Effector memory CD8-positive, alpha-beta T cell (primary cell): Measurements from ENCODE around the gene PHEX.

Source experiments
- ATAC-seq: fragments of 150-1000 bp; cut with Tn5 transposase; replicated peaks from 2 replicates; pipeline ENCODE4 v1.10.0; 2021; ENCODE audit warnings: mild to moderate bottlenecking, moderate library complexity
- DNase-seq, 3 experiments: peaks; one replicate each; pipeline ENCODE4 v3.0.0; 2021
- H3K27ac Mint-ChIP-seq, 2 donors: one replicate each; pipeline ENCODE4 v1.8.0; 2022; ENCODE audit warnings: mild to moderate bottlenecking in 2 of 2, mixed read lengths in 2 of 2, moderate library complexity in 2 of 2
- H3K27me3 Mint-ChIP-seq, 2 donors: one replicate each; pipeline ENCODE4 v1.8.0; 2022; ENCODE audit warnings: mixed read lengths in 2 of 2
- H3K36me3 Mint-ChIP-seq: one replicate; pipeline ENCODE4 v1.8.0; 2022; ENCODE audit warnings: mild to moderate bottlenecking, moderate library complexity, mixed read lengths; ENCODE audit not compliant: insufficient read depth
- H3K4me1 Mint-ChIP-seq, 2 donors: one replicate each; pipeline ENCODE4 v1.8.0; 2022; ENCODE audit warnings: low read depth in 2 of 2, mixed read lengths in 2 of 2
- H3K4me3 Mint-ChIP-seq, 2 donors: one replicate each; pipeline ENCODE4 v1.8.0; 2022; ENCODE audit warnings: mild to moderate bottlenecking in 2 of 2, mixed read lengths in 2 of 2, moderate library complexity in 2 of 2
- H3K9me3 Mint-ChIP-seq, 2 donors: one replicate each; pipeline ENCODE4 v1.8.0; 2022; ENCODE audit warnings: mixed read lengths in 2 of 2

The PHEX gene

GRCh38 chrX:22024577-22024976 is 7.5 kb upstream of the PHEX start:
- ATAC-seq (no peak), DNase-seq (no peak)
- Mint-ChIP-seq H3K4me1 (no peaks in the 10 kb centered on the region), H3K36me3 (no peaks in the 10 kb centered on the region), H3K4me3 (no peak overlapping the region), H3K27ac (no peak overlapping the region), H3K27me3 (no peaks in the 10 kb centered on the region), H3K9me3 (no peaks in the 10 kb centered on the region)

- Mint-ChIP-seq H3K27me3 (no peaks in the 10 kb centered on the region), H3K4me1 (no peaks in the 10 kb centered on the region), H3K36me3 (no peaks in the 10 kb centered on the region), H3K4me3 (no peak overlapping the region), H3K9me3 (no peaks in the 10 kb centered on the region), H3K27ac (no peak overlapping the region)
- DNase-seq (no peak), ATAC-seq (no peak)
These were observed 6.4 kb upstream of the PHEX start for GRCh38 chrX:22025751-22026150.

- no peaks in the 10 kb centered on the region for H3K27me3 Mint-ChIP-seq
- ATAC-seq (no peak), DNase-seq (no peak)
- H3K27ac Mint-ChIP-seq = no peak overlapping the region
- no peaks in the 10 kb centered on the region for H3K4me1 Mint-ChIP-seq
- H3K36me3 Mint-ChIP-seq = no peaks in the 10 kb centered on the region
- H3K4me3 Mint-ChIP-seq = no peak overlapping the region
- no peaks in the 10 kb centered on the region for H3K9me3 Mint-ChIP-seq
These were observed 5.4 kb upstream of the PHEX start for GRCh38 chrX:22026731-22027130.

GRCh38 chrX:22032506-22032905 is 381 bp downstream of the PHEX start:
- DNase-seq (no peak), ATAC-seq (no peak)
- no peak overlapping the region for H3K27ac Mint-ChIP-seq
- no peaks in the 10 kb centered on the region for H3K36me3 Mint-ChIP-seq
- H3K27me3 Mint-ChIP-seq = no peaks in the 10 kb centered on the region
- H3K4me3 Mint-ChIP-seq = no peak overlapping the region
- H3K4me1 Mint-ChIP-seq = no peaks in the 10 kb centered on the region
- H3K9me3 Mint-ChIP-seq = no peaks in the 10 kb centered on the region

- no peak overlapping the region for H3K27ac Mint-ChIP-seq
- H3K9me3 Mint-ChIP-seq = no peaks in the 10 kb centered on the region
- no peak overlapping the region for H3K4me3 Mint-ChIP-seq
- DNase-seq (no peak), ATAC-seq (no peak)
- H3K27me3 Mint-ChIP-seq = no peaks in the 10 kb centered on the region
- no peaks in the 10 kb centered on the region for H3K4me1 Mint-ChIP-seq
- no peaks in the 10 kb centered on the region for H3K36me3 Mint-ChIP-seq
These were observed 1.7 kb downstream of the PHEX start for GRCh38 chrX:22033818-22034217.

- no peaks in the 10 kb centered on the region for H3K9me3 Mint-ChIP-seq
- no peak overlapping the region for H3K27ac Mint-ChIP-seq
- DNase-seq = no peak
- no peaks in the 10 kb centered on the region for H3K27me3 Mint-ChIP-seq
- no peak overlapping the region for H3K4me3 Mint-ChIP-seq
- H3K36me3 Mint-ChIP-seq = no peaks in the 10 kb centered on the region
- ATAC-seq = no peak
- H3K4me1 Mint-ChIP-seq = no peaks in the 10 kb centered on the region
These were observed 3.1 kb downstream of the PHEX start for GRCh38 chrX:22035236-22035635.

- H3K36me3 Mint-ChIP-seq = no peaks in the 10 kb centered on the region
- DNase-seq = no peak
- no peaks in the 10 kb centered on the region for H3K4me1 Mint-ChIP-seq
- no peak overlapping the region for H3K4me3 Mint-ChIP-seq
- ATAC-seq = no peak
- no peak overlapping the region for H3K27ac Mint-ChIP-seq
- H3K9me3 Mint-ChIP-seq = no peaks in the 10 kb centered on the region
- H3K27me3 Mint-ChIP-seq = no peaks in the 10 kb centered on the region
These were observed 5.1 kb downstream of the PHEX start for GRCh38 chrX:22037225-22037624.

- DNase-seq (no peak), ATAC-seq (no peak)
- no peak overlapping the region for H3K4me3 Mint-ChIP-seq
- H3K9me3 Mint-ChIP-seq = no peaks in the 10 kb centered on the region
- H3K4me1 Mint-ChIP-seq = no peaks in the 10 kb centered on the region
- H3K36me3 Mint-ChIP-seq = no peaks in the 10 kb centered on the region
- H3K27ac Mint-ChIP-seq = no peak overlapping the region
- no peaks in the 10 kb centered on the region for H3K27me3 Mint-ChIP-seq
These were observed 5.9 kb downstream of the PHEX start for GRCh38 chrX:22037911-22038537.

- no peaks in the 10 kb centered on the region for H3K36me3 Mint-ChIP-seq
- H3K4me3 Mint-ChIP-seq = no peak overlapping the region
- no peak for ATAC-seq
- no peaks in the 10 kb centered on the region for H3K4me1 Mint-ChIP-seq
- H3K9me3 Mint-ChIP-seq = no peaks in the 10 kb centered on the region
- no peaks in the 10 kb centered on the region for H3K27me3 Mint-ChIP-seq
- no peak for DNase-seq
- no peak overlapping the region for H3K27ac Mint-ChIP-seq
These were observed 7.4 kb downstream of the PHEX start for GRCh38 chrX:22039541-22039940.

GRCh38 chrX:22040184-22040583 is 8.1 kb downstream of the PHEX start:
- ATAC-seq = no peak
- no peaks in the 10 kb centered on the region for H3K36me3 Mint-ChIP-seq
- no peak overlapping the region for H3K27ac Mint-ChIP-seq
- no peaks in the 10 kb centered on the region for H3K9me3 Mint-ChIP-seq
- H3K4me3 Mint-ChIP-seq = no peak overlapping the region
- no peak for DNase-seq
- no peaks in the 10 kb centered on the region for H3K4me1 Mint-ChIP-seq
- no peaks in the 10 kb centered on the region for H3K27me3 Mint-ChIP-seq

- DNase-seq (no peak), ATAC-seq (no peak)
- H3K4me1 Mint-ChIP-seq = no peaks in the 10 kb centered on the region
- H3K36me3 Mint-ChIP-seq = no peaks in the 10 kb centered on the region
- H3K9me3 Mint-ChIP-seq = no peaks in the 10 kb centered on the region
- no peak overlapping the region for H3K27ac Mint-ChIP-seq
- H3K4me3 Mint-ChIP-seq = no peak overlapping the region
- no peaks in the 10 kb centered on the region for H3K27me3 Mint-ChIP-seq
These were observed 9.9 kb downstream of the PHEX start for GRCh38 chrX:22041907-22042530.

- Mint-ChIP-seq H3K36me3 (no peaks in the 10 kb centered on the region), H3K27me3 (no peaks in the 10 kb centered on the region), H3K9me3 (no peaks in the 10 kb centered on the region), H3K4me3 (no peak overlapping the region), H3K4me1 (no peaks in the 10 kb centered on the region), H3K27ac (no peak overlapping the region)
- ATAC-seq (no peak), DNase-seq (no peak)
These were observed 11.7 kb downstream of the PHEX start for GRCh38 chrX:22043872-22044271.

GRCh38 chrX:22047468-22047867 is 15.3 kb downstream of the PHEX start:
- H3K4me3 Mint-ChIP-seq = no peak overlapping the region
- no peaks in the 10 kb centered on the region for H3K9me3 Mint-ChIP-seq
- no peak for DNase-seq
- H3K27me3 Mint-ChIP-seq = no peaks in the 10 kb centered on the region
- H3K36me3 Mint-ChIP-seq = no peaks in the 10 kb centered on the region
- no peaks in the 10 kb centered on the region for H3K4me1 Mint-ChIP-seq
- no peak overlapping the region for H3K27ac Mint-ChIP-seq
- no peak for ATAC-seq

- Mint-ChIP-seq H3K4me3 (no peak overlapping the region), H3K4me1 (no peaks in the 10 kb centered on the region), H3K9me3 (no peaks in the 10 kb centered on the region), H3K27me3 (no peaks in the 10 kb centered on the region), H3K27ac (no peak overlapping the region), H3K36me3 (no peaks in the 10 kb centered on the region)
- DNase-seq (no peak), ATAC-seq (no peak)
These were observed 21.4 kb downstream of the PHEX start for GRCh38 chrX:22053481-22053880.
